UCSD-AML1 (cell line): Measurements from ENCODE around the gene PLIN5.
A peak's percentile ranks its signal among the peaks of the same experiment; 100 is the strongest.

Experiments used
- DNase-seq: peaks from one replicate; lab custom pipeline; 2025; ENCODE audit not compliant: unreplicated experiment; lab: John Stamatoyannopoulos, UW

PLIN5 gene

DNA sequence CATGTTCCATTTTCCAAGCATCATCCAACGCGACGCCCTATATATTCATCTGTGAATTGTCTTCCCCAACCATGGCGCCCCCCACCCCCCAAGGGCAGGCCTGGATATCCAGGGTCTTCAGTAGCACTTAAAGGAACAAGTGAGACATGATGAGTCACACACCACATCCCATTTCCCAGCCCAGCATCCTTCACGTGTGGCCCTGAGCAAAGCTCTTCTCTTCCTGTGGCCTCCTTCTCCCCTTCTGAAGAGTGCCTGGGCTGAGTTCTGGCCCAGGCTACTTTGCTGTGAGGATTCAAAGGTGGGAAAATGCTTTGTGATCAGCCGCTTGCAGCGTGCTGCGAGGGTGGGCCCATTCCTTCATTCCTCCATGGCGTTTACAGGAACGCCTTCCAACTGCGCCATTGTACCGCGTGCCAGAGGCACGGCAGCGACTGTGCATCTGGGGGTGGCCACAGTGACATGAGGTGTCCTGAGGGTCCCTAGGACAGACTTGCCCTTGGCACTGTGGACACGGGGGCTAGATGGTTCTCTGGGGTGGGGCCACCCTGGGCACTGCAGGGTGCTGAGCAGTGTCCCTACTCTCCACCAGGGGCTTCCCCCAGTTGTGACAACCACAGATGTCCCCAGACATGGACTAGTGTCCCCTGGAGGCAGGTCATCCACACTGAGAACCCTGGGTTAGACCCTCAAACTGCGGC is 28.4 kb downstream of the PLIN5 start:
- DNase-seq, result peak; percentile 41

DNA sequence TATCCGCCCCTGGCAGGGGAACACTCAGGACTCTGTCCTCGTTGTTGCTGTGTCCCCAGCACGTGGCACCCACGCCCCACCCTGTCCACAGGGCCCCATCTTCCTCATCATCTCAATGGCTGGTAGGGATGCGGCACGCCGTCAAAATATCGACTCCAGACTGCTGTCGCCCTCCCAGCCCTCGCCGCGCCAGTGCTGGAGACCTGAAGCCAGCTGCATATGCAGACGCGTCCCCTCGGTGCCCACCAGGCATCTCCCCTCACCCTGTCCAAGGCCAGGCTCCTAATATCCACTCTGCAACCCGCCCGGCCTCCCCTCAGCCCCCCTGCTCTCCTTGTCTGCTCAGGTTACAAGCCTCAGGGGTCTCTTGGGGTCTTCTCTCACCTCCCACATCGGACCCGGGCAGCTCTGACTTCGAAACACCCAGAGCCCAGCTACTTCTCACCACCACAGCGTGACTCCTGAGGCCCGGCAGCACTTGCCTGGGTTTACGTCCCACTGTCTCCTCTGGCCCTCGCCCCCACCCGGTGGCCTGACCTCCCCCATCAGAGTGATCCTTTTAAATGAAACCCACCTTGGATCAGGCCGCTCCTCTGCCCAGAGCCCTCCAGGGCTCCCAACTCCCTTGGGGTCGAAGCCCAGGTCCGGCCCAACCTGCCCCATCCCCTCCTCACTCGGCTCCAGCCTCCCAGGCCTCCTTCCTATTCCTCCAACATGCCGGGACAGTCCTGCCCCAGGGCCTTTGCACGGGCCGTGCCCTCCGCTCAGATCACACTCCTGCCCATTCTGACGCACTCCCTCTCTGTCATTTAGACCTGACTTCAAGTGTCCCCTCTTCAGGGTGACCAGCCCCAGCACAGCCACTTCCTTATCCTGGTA is 29.2 kb downstream of the PLIN5 start:
- no peak for DNase-seq

GRCh38 chr19:4504891-4505569 is 30.0 kb downstream of the PLIN5 start:
- no peak for DNase-seq

- DNase-seq, result no peak
Measured at GRCh38 chr19:4504297-4504701, 30.7 kb downstream of the PLIN5 start.

DNA sequence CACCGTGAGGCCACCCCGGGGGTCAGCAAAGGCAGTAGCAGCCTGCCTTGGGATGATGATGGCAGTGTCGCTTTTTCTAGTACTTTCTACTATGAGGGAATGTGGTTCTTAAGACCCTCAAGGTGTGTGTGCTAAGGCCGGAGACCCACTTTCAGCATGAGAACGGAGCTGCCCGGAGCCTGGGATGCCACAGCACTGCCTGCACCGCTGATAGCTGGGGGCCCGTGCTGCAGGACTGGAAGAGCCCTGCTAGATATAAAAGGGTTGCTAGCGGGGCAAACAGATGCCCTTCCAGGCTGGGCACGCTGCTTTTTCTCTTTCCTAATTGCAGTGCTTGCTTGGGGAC is 31.2 kb downstream of the PLIN5 start:
- no peak for DNase-seq

GRCh38 chr19:4503132-4503824 is 31.7 kb downstream of the PLIN5 start:
- no peak for DNase-seq

- DNase-seq, result no peak
Measured at GRCh38 chr19:4502282-4503131, 32.5 kb downstream of the PLIN5 start.

GRCh38 chr19:4501691-4502090 is 33.3 kb downstream of the PLIN5 start:
- no peak for DNase-seq

DNA sequence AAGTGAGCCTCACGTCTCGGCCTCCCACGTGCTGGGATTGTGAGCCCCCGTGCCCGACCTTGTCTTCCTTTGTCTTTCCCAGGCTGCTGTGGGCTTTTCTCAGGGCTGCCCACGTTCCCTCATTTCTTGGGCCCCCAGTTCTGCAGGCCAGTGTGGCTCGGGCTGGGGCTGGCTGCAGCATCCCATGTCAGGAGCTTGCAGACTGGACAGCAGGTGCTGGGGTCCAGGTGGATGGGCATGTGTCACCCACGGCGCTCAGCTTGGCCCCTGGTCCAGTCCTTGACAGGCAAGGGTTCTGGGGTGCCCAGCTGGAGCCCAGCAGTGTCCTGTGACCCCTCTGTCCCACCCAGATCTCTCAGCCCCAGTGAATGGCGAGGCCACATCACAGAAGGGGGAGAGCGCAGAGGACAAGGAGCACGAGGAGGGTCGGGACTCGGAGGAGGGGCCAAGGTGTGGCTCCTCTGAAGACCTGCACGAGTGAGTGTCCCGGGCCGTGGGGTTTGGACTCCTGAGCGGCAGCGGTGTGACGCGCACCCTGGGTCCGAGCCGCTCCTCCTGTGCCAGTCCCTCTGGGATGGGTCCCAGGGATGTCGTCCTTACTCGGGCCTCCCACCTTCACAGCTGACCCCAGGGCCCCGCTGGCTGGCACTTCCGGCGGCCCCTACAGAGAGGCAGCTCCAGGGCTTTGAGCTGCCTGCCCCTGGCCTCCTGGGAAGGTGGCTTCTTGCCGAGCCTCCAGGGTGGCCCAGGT is 34.0 kb downstream of the PLIN5 start:
- no peak for DNase-seq

- no peak for DNase-seq
Measured at GRCh38 chr19:4499855-4500254, 35.2 kb downstream of the PLIN5 start.

DNA sequence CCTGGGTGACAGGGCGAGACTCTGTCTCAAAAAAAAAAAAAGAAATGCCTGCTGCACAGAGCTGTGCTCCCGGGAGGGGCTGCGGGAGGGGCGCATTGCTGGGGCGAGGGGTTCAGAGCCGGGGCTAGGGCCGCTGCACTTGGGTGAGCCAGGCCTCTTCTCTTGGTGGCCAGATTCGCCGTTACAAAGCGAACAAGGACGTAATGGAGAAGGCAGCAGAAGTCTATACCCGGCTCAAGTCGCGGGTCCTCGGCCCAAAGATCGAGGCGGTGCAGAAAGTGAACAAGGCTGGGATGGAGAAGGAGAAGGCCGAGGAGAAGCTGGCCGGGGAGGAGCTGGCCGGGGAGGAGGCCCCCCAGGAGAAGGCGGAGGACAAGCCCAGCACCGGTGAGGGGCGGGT is 35.7 kb downstream of the PLIN5 start:
- DNase-seq, result no peak

GRCh38 chr19:4498694-4499093 is 36.3 kb downstream of the PLIN5 start:
- DNase-seq, result no peak

GRCh38 chr19:4497770-4498389 is 37.1 kb downstream of the PLIN5 start:
- no peak for DNase-seq

- no peak for DNase-seq
Measured at GRCh38 chr19:4496304-4496703, 38.7 kb downstream of the PLIN5 start.

DNA sequence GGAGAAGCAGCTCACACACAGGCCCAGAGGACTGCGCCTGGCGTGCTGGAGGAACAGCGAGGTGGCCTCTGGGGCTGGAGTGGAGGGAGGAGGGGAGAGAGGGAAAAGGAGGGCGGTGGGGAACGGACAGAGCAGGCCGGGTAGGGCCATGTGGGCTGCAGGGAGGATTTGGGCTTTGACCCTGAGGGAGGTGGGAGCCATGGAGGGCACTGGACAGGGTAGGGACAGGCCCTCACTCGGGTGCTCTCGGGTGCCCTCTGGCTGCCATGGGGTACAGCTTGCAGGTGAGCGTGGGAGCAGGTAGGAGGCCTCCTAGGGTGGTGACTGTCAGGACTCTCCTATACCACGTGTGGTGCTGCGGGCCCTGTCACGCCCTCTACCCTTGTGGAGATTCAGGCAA is 39.6 kb downstream of the PLIN5 start:
- DNase-seq, result no peak

GRCh38 chr19:4494691-4495064 is 40.3 kb downstream of the PLIN5 start:
- DNase-seq, result no peak

- DNase-seq, result no peak
Measured at GRCh38 chr19:4493929-4494690, 40.9 kb downstream of the PLIN5 start.

- no peak for DNase-seq
Measured at GRCh38 chr19:4493104-4493928, 41.7 kb downstream of the PLIN5 start.
